DND-41 (cell line): Measurements from ENCODE around the gene POLRMT.

Experiments
- ATAC-seq: fragments of 200-7000 bp; cut with Tn5 transposase; 3 replicates; pipeline ENCODE4 v1.9.1; 2021; ENCODE audit warnings: low read depth; ENCODE audit not compliant: insufficient read depth
- DNase-seq: peaks from one replicate; pipeline ENCODE4 v3.0.0-alpha.2; 2020
- H2AFZ ChIP-seq: 2 replicates; pipeline ENCODE4 v1.6.0; 2012; ENCODE audit warnings: low read depth, low read length
- H3K27ac ChIP-seq: 2 replicates; pipeline ENCODE4 v1.5.1; 2012; ENCODE audit warnings: low read length, inconsistent platforms
- H3K27me3 ChIP-seq: fragments of 200-600 bp; sonication (generic); 2 replicates; pipeline ENCODE4 v1.6.0; 2012; ENCODE audit warnings: low read length, mild to moderate bottlenecking, inconsistent platforms; ENCODE audit not compliant: insufficient read depth, poor library complexity
- H3K36me3 ChIP-seq: 2 replicates; pipeline ENCODE4 v1.5.1; 2012; ENCODE audit warnings: low read length, inconsistent platforms; ENCODE audit not compliant: insufficient read depth
- H3K4me1 ChIP-seq: 2 replicates; pipeline ENCODE4 v1.5.1; 2012; ENCODE audit warnings: mild to moderate bottlenecking, low read length; ENCODE audit not compliant: insufficient read depth
- H3K4me2 ChIP-seq: 2 replicates; pipeline ENCODE4 v1.6.0; 2012; ENCODE audit warnings: mild to moderate bottlenecking, moderate library complexity, low read length, inconsistent platforms; ENCODE audit not compliant: insufficient read depth
- H3K4me3 ChIP-seq, 2 experiments: fragments of 200-600 bp in 1 of 2; shearing (Covaris generic) in 1 of 2; 2 replicates each; pipeline ENCODE4 v1.5.1; 2012 to 2016; ENCODE audit warnings: inconsistent platforms in 2 of 2, low read length in 2 of 2, mild to moderate bottlenecking in 2 of 2, low read depth in 1 of 2, moderate library complexity in 1 of 2
- H3K79me2 ChIP-seq: 2 replicates; pipeline ENCODE4 v1.6.0; 2012; ENCODE audit warnings: low read length, inconsistent platforms; ENCODE audit not compliant: insufficient read depth
- H3K9ac ChIP-seq: 2 replicates; pipeline ENCODE4 v1.6.0; 2012; ENCODE audit warnings: low read depth, mild to moderate bottlenecking, inconsistent platforms, low read length, moderate library complexity
- H3K9me3 ChIP-seq: 2 replicates; pipeline ENCODE4 v1.5.1; 2012; ENCODE audit warnings: low read length, moderate library complexity, mild to moderate bottlenecking, inconsistent platforms; ENCODE audit not compliant: insufficient read depth, severe bottlenecking
- H4K20me1 ChIP-seq: 2 replicates; pipeline ENCODE4 v1.6.0; 2012; ENCODE audit warnings: low read length; ENCODE audit not compliant: insufficient read depth
- CTCF ChIP-seq: IDR thresholded peaks from 2 replicates; pipeline ENCODE4 v1.5.1; 2012; ENCODE audit warnings: borderline replicate concordance, low read length, moderate library complexity, mild to moderate bottlenecking; ENCODE audit not compliant: poor library complexity, severe bottlenecking; ENCODE audit errors: extremely low read depth
- EZH2 ChIP-seq: IDR thresholded peaks from 3 replicates; pipeline ENCODE4 v1.6.1; 2012; ENCODE audit warnings: borderline replicate concordance, low read depth, mild to moderate bottlenecking, moderate library complexity, low read length, inconsistent platforms; ENCODE audit not compliant: severe bottlenecking

The POLRMT gene

GRCh38 chr19:580274-580835 is 53.0 kb downstream of the POLRMT start:
- peaks cover 83% of the 10 kb centered on the region for H4K20me1 ChIP-seq
- H3K36me3 ChIP-seq = peaks cover 65% of the 10 kb centered on the region

GRCh38 chr19:579842-580155 is 53.5 kb downstream of the POLRMT start:
- DNase-seq = no peak
- Histone ChIP-seq H3K9ac (no peak overlapping the region), H3K9me3 (no peaks in the 10 kb centered on the region), H3K27me3 (no peaks in the 10 kb centered on the region), H3K4me3 (no peak overlapping the region), H2AFZ (no peak overlapping the region), H3K27ac (no peak overlapping the region), H4K20me1 (peaks cover 88% of the 10 kb centered on the region), H3K36me3 (peaks cover 69% of the 10 kb centered on the region), H3K4me2 (no peak overlapping the region), H3K79me2 (peaks cover 61% of the 10 kb centered on the region), H3K4me1 (peaks cover 16% of the 10 kb centered on the region)
- no peak for TF ChIP-seq EZH2
- no peak for ATAC-seq

More at GRCh38 chr19:580274-580835, 53.0 kb downstream of the POLRMT start:
- Histone ChIP-seq H3K79me2 (peaks cover 55% of the 10 kb centered on the region), H3K4me2 (no peak overlapping the region), H3K27me3 (no peaks in the 10 kb centered on the region), H3K9ac (no peak overlapping the region), H3K4me1 (peaks cover 11% of the 10 kb centered on the region; the same call in 1 of the 2 replicates), H2AFZ (no peak overlapping the region), H3K9me3 (no peaks in the 10 kb centered on the region), H3K4me3 (no peak overlapping the region), H3K27ac (no peak overlapping the region)
- DNase-seq (no peak), ATAC-seq (no peak)
- TF ChIP-seq EZH2 = no peak
- no peak for TF ChIP-seq CTCF

- TF ChIP-seq CTCF (no peak), EZH2 (no peak)
- peaks cover 88% of the 10 kb centered on the region for H4K20me1 ChIP-seq
These were observed 54.1 kb downstream of the POLRMT start for GRCh38 chr19:579111-579841.

More at GRCh38 chr19:579111-579841, 54.1 kb downstream of the POLRMT start:
- Histone ChIP-seq H3K4me3 (no peak overlapping the region), H3K27me3 (no peaks in the 10 kb centered on the region), H3K36me3 (peaks cover 73% of the 10 kb centered on the region), H3K4me1 (peaks cover 21% of the 10 kb centered on the region), H3K4me2 (no peak overlapping the region), H3K27ac (no peak overlapping the region), H3K79me2 (peaks cover 66% of the 10 kb centered on the region), H2AFZ (no peak overlapping the region), H3K9ac (no peak overlapping the region), H3K9me3 (no peaks in the 10 kb centered on the region)
- ATAC-seq = no peak
- DNase-seq = no peak
